Measurements from ENCODE around the gene RARA. TPM values are rescaled to one million over a fixed set of nuclear protein-coding genes. Genes with fewer than 3 reads are reported as not detected.

The RARA gene
- total and polyA plus RNA-seq, 2 of the 4 experiments (the other 2 are of a cell fraction) = 9.0 to 12.7 TPM

GRCh38 chr17:40352779-40353394 is 43.9 kb downstream of the RARA start:
- H2BK5ac ChIP-seq (ENCODE audit: low read depth, low read length, poor library complexity, severe bottlenecking) = no peak overlapping the region
- no peaks in the 10 kb centered on the region for H3K27me3 ChIP-seq (ENCODE audit: control insufficient read depth, insufficient read depth, low read length)
- POLR2A ChIA-PET (ENCODE audit: unreplicated experiment) = interaction anchor here (0.6 kb wide), 1 partner anchor 46 kb away, joined by 3 read pairs; no protein-coding TSS in a partner anchor
- CTCF ChIA-PET = interaction anchor here (1.4 kb wide), 1 partner anchor 50 kb away, joined by 4 read pairs; no protein-coding TSS in a partner anchor
- dilution Hi-C loops (cut with HindIII; ENCODE audit: low sequenced_read_pairs, unreplicated experiment) (no loop called here), intact Hi-C loops (cut with micrococcal nuclease) (no loop called here), in situ Hi-C loops (cut with MboI; ENCODE audit: low sequenced_read_pairs) (loop anchor here (5.0 to 25.0 kb wide), 4 partner anchors 51 to 1309 kb away; partner anchors contain the start of genes KRT27, KRT28 and WIPF2)
- H2BK20ac ChIP-seq (ENCODE audit: low read depth, low read length) = no peak overlapping the region
- no peak overlapping the region for H3K56ac ChIP-seq (ENCODE audit: extremely low read depth, insufficient read depth, low read length)
- H3K9me3 ChIP-seq (ENCODE audit: control insufficient read depth, insufficient read depth, low read length) = no peaks in the 10 kb centered on the region
- no peak overlapping the region for H3K23ac ChIP-seq (ENCODE audit: low read depth, low read length)
- no TSS peak for BruUV-seq (replicated peaks)
- ATAC-seq (ENCODE audit: low read depth) (no peak), DNase-seq (no peak)
- H2AK9ac ChIP-seq (replicated peaks; ENCODE audit: low read depth, low read length, poor library complexity) = no peak overlapping the region
- TF ChIP-seq MAZ (IDR thresholded peaks at IDR 0.05; ENCODE audit: borderline replicate concordance, low read depth, low read length) (no peak), ELK1 (IDR thresholded peaks at IDR 0.05; ENCODE audit: borderline replicate concordance, low read depth, low read length) (no peak), CTCF (conservative IDR thresholded peaks at IDR 0.05; ENCODE audit: low read depth, low read length) (no peak), RAD21 (IDR thresholded peaks at IDR 0.05; ENCODE audit: low read length) (no peak), FOS (IDR thresholded peaks at IDR 0.05; ENCODE audit: low read depth, low read length) (no peak), BHLHE40 (IDR thresholded peaks at IDR 0.05; ENCODE audit: low read depth, low read length) (no peak), MXI1 (IDR thresholded peaks at IDR 0.05; ENCODE audit: borderline replicate concordance, low read depth, low read length) (no peak), SMC3 (IDR thresholded peaks at IDR 0.05; ENCODE audit: low read depth, low read length) (no peak), CHD1 (IDR thresholded peaks at IDR 0.05; ENCODE audit: low read depth, low read length) (no peak), RCOR1 (IDR thresholded peaks at IDR 0.05; ENCODE audit: insufficient replicate concordance, low read length) (no peak)
- no peak overlapping the region for H3K18ac ChIP-seq (ENCODE audit: low read depth, low read length)
- peaks cover 24 to 64% of the 10 kb centered on the region in 2 experiments for H3K79me1 ChIP-seq (ENCODE audit: low read depth in 1 of 2, low read length in 2 of 2)
- no peak overlapping the region for H3K27ac ChIP-seq (ENCODE audit: insufficient read depth, low read length)
- H2BK120ac ChIP-seq (ENCODE audit: low read depth, low read length) = no peak overlapping the region
- H3K4me2 ChIP-seq (ENCODE audit: low read depth, low read length) = no peak overlapping the region
- no peak overlapping the region for H4K8ac ChIP-seq (ENCODE audit: low read depth in 2 of 2, low read length in 2 of 2)
- no peak overlapping the region for H2BK15ac ChIP-seq (ENCODE audit: low read depth, low read length)
- H3K4ac ChIP-seq (ENCODE audit: low read depth, low read length) = no peak overlapping the region
- H3K9ac ChIP-seq (ENCODE audit: low read depth, low read length) = no peak overlapping the region
- peaks cover 63% of the 10 kb centered on the region for H3K36me3 ChIP-seq (ENCODE audit: control insufficient read depth, insufficient read depth, low read length)
- H4K5ac ChIP-seq (ENCODE audit: low read depth, low read length) = no peak overlapping the region
- H3K4me3 ChIP-seq (ENCODE audit: insufficient read depth, low read depth, low read length) = no peak overlapping the region
- H4K20me1 ChIP-seq (ENCODE audit: insufficient read depth, low read length) = peaks cover 49% of the 10 kb centered on the region
- peaks cover 20% of the 10 kb centered on the region; the same call in 1 of the 2 replicates for H3K4me1 ChIP-seq (ENCODE audit: control insufficient read depth, insufficient read depth, low read length)
- H4K91ac ChIP-seq (ENCODE audit: insufficient read depth, low read depth, low read length) = no peak overlapping the region
- peak overlapping the region; percentile 33 for H2AFZ ChIP-seq (replicated peaks; ENCODE audit: low read length, poor library complexity)
- 80% methylated on average over 2 of the region's 9 CpGs; no CpG with 5 or more reads in 1 of the 2 experiments for WGBS, 2 experiments (ENCODE audit: extremely low coverage in 2 of 2, insufficient read length in 1 of 2)
- H3K9me1 ChIP-seq (ENCODE audit: insufficient read depth, low read length) = no peaks in the 10 kb centered on the region
- no peak overlapping the region for H3K14ac ChIP-seq (replicated peaks; ENCODE audit: low read depth, low read length)
- H2AK5ac ChIP-seq (ENCODE audit: low read depth, low read length) = no peak overlapping the region

Data from IMR-90 (cell line).